Mucosa of stomach (tissue), 1 donor: ENCODE measurements around the gene SLC6A6.
"Not testable (repeated sequence)": the region's sequence is repeated elsewhere in the genome, so short reads cannot be mapped to it uniquely, and the experiment has no call there.

ENCODE experiments used
- H3K27me3 ChIP-seq: one replicate; pipeline ENCODE4 v1.7.0; 2013; ENCODE audit warnings: mild to moderate bottlenecking, low read length; ENCODE audit not compliant: control insufficient read depth, insufficient read depth
- H3K36me3 ChIP-seq: one replicate; pipeline ENCODE4 v1.7.0; 2013; ENCODE audit warnings: low read length; ENCODE audit not compliant: control insufficient read depth, insufficient read depth
- H3K4me1 ChIP-seq: one replicate; pipeline ENCODE4 v1.7.0; 2013; ENCODE audit warnings: mild to moderate bottlenecking, low read length; ENCODE audit not compliant: control insufficient read depth, insufficient read depth
- H3K4me3 ChIP-seq: one replicate; pipeline ENCODE4 v1.7.0; 2013; ENCODE audit warnings: low read length
- H3K9ac ChIP-seq: one replicate; pipeline ENCODE4 v1.7.0; 2013; ENCODE audit warnings: mild to moderate bottlenecking, low read length, moderate library complexity
- H3K9me3 ChIP-seq: one replicate; pipeline ENCODE4 v1.7.0; 2013; ENCODE audit warnings: mild to moderate bottlenecking, low read length, moderate library complexity; ENCODE audit not compliant: control insufficient read depth
- donor health status: Pancreatic carcinoma.

The SLC6A6 gene

GRCh38 chr3:14515526-14515925 lies 113.1 kb downstream of the SLC6A6 start:
- H3K9ac ChIP-seq, H3K36me3 ChIP-seq, H3K4me1 ChIP-seq, H3K27me3 ChIP-seq, H3K9me3 ChIP-seq, H3K4me3 ChIP-seq: not testable (repeated sequence)

- H3K9ac ChIP-seq, result no peak overlapping the region
- H3K36me3 ChIP-seq, result peaks cover 3% of the 10 kb centered on the region
- H3K4me3 ChIP-seq, result no peak overlapping the region
- H3K4me1 ChIP-seq, result no peaks in the 10 kb centered on the region
- H3K9me3 ChIP-seq, result no peaks in the 10 kb centered on the region
- no peaks in the 10 kb centered on the region for H3K27me3 ChIP-seq
Observed at GRCh38 chr3:14516738-14517345, 114.4 kb downstream of the SLC6A6 start.

DNA sequence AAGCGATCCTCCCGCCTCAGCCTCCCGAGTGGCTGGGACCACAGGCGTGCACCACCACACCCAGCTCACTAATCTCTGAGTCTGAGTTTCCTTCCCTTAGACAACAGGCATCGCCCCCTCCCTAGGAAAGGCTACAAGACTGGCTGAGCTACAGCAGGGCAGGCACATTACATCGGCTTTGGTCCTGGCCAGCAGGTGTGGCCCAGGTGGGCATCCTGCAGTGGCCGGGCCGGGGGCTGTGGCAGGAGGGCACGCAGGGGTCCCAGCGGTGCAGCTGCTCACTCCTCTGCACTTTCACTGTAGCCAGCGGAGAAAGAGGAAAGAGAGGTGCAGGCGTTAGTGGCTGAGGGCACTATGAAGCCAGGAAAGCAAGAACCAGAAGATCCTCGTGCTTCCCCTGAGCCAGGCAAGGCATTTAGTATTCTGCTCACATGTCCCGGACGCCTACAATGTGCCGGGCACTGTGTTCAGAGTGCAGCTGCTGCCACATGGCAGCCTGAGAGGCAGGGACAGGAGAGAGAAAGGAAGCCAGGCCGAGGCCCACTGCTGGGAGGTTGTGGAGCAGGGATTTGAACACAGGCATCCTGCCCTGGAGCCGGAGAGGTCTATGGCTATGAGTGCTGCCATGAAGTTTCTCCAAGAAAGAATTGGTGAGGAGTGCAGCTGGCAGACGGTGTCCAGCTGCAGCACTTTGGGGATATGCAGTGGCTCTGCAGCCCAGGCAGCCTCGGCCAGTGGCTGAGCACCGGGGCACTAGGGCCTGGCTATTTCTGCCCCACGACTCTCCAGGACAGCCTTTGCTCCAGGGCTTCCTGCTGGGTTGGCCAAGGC lies 115.4 kb downstream of the SLC6A6 start:
- Histone ChIP-seq H3K36me3 (peaks cover 3% of the 10 kb centered on the region), H3K9me3 (no peaks in the 10 kb centered on the region), H3K4me1 (no peaks in the 10 kb centered on the region), H3K9ac (no peak overlapping the region), H3K4me3 (no peak overlapping the region), H3K27me3 (no peaks in the 10 kb centered on the region)

DNA sequence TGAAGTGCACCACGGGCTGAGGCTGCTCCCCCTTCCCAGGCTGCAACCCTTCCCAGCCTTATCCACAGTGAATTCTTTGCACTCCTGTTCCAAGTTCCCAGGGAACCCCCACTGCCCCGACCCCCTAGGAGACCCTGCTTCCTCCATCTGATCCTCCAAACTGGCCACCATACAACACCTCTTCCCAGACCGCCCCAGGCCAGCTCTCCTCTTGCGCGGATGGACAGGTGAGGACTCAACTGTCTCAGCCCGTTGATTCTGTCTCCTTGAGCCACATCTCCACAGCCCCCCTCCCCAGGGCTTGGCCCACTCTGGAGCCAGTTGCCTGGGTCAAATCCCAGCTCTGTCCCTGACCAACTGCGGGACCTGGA lies 116.0 kb downstream of the SLC6A6 start:
- H3K27me3 ChIP-seq, result no peaks in the 10 kb centered on the region
- H3K9me3 ChIP-seq, result no peaks in the 10 kb centered on the region
- H3K4me3 ChIP-seq, result no peak overlapping the region
- no peaks in the 10 kb centered on the region for H3K4me1 ChIP-seq
- no peak overlapping the region for H3K9ac ChIP-seq
- H3K36me3 ChIP-seq, result peaks cover 3% of the 10 kb centered on the region

GRCh38 chr3:14518893-14519292 lies 116.5 kb downstream of the SLC6A6 start:
- Histone ChIP-seq H3K9ac (no peak overlapping the region), H3K9me3 (no peaks in the 10 kb centered on the region), H3K27me3 (no peaks in the 10 kb centered on the region), H3K4me1 (no peaks in the 10 kb centered on the region), H3K36me3 (peaks cover 3% of the 10 kb centered on the region), H3K4me3 (no peak overlapping the region)

DNA sequence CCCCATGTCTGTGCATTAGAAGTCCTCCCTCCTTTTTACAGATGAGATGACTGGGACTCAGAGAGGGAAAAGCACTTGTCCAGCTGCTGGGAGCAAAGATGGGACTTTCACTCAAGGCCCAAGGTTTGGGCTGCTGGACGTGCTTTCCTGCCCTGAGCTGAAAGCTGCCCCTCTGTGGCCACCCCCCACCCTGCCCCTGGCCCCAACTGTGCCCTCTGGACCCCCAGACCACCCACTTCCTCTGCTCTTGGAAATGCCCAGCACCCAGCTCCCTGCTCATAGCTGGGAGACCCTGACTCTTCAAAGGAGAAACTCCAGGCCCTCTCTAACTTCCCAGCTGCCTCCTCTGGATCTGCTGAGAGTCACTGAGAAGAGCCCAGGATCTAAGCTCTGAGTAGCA lies 117.0 kb downstream of the SLC6A6 start:
- Histone ChIP-seq H3K36me3 (peaks cover 3% of the 10 kb centered on the region), H3K9ac (no peak overlapping the region), H3K9me3 (no peaks in the 10 kb centered on the region)

DNA sequence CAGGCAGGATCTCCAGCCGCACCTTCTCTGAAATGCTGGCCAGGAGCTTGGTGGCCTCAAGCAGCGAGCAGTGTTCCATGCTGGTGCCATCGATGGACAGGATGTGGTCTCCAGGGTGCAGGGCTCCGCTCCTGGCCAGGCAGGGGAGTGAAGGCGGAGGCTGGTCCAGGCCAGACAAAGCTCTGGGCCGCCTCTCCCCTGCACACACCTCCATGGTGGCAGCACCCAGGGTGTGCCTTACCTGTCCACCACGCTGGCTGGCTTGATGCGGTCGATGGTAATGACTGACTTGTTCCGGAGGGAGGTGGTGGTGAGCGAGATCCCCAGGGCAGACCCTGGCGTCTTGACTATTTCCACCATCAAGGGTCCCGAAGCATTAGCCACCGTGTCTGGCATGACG lies 117.7 kb downstream of the SLC6A6 start:
- H3K27me3 ChIP-seq, result no peaks in the 10 kb centered on the region
- H3K4me1 ChIP-seq, result no peaks in the 10 kb centered on the region

More for the DNA sequence above, 117.0 kb downstream of the SLC6A6 start:
- no peak overlapping the region for H3K4me3 ChIP-seq
- no peaks in the 10 kb centered on the region for H3K4me1 ChIP-seq
- H3K27me3 ChIP-seq, result no peaks in the 10 kb centered on the region

GRCh38 chr3:14520967-14521366 lies 118.6 kb downstream of the SLC6A6 start:
- no peak overlapping the region for H3K4me3 ChIP-seq
- peaks cover 4% of the 10 kb centered on the region for H3K4me1 ChIP-seq

More for the DNA sequence above, 117.7 kb downstream of the SLC6A6 start:
- H3K36me3 ChIP-seq, result no peaks in the 10 kb centered on the region
- no peak overlapping the region for H3K9ac ChIP-seq
- no peak overlapping the region for H3K4me3 ChIP-seq
- no peaks in the 10 kb centered on the region for H3K9me3 ChIP-seq

DNA sequence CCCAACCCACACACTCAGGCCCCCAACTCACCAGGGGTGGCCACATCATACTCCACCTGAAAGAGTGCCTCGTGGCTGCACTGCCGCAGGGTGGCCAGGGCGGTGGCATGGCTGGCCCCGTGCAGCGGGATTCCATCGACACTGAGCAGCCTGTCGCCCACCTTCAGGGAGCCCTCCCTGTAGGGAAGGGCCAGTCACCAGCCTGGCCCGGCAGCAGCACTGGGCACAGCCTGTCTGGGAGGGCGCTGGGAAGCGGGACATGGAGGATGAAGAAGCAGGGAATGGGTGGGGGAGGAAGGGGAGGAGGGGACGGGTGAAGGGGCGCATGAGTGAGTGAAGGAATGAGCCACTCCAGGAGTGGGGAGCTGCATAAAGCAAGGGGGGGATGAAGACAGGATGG lies 119.2 kb downstream of the SLC6A6 start:
- Histone ChIP-seq H3K4me1 (peaks cover 8% of the 10 kb centered on the region), H3K27me3 (no peaks in the 10 kb centered on the region), H3K9me3 (no peaks in the 10 kb centered on the region), H3K36me3 (no peaks in the 10 kb centered on the region), H3K4me3 (no peak overlapping the region), H3K9ac (no peak overlapping the region)

More at GRCh38 chr3:14520967-14521366, 118.6 kb downstream of the SLC6A6 start:
- Histone ChIP-seq H3K9me3 (no peaks in the 10 kb centered on the region), H3K9ac (no peak overlapping the region), H3K27me3 (no peaks in the 10 kb centered on the region), H3K36me3 (no peaks in the 10 kb centered on the region)

DNA sequence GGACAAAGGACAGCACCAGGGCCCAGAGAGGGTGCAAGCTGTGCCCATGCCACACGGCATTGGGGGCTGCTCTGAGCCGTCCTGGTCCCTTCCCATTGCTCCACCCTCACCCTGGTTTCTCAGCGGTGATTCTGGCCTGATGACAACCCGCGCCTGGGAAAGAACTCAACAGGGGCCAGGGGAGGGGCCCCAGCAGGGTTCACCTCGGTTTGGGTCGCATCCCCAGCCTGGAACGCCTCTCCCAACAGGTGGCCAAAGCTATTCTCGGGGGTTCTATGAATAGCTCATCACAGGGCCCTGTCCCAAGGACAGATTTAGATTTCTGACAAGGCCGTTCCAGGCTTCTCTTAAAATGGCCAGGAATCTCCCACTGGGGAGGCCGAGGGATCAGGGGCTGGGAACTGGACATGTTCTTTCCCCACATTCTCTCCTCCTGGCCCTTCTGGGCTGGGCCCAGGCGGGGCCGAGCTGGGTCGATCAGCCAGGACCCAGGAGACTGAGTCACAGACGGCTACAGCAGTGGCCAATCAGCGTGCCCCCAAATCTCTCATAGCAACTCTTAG lies 119.8 kb downstream of the SLC6A6 start:
- H3K4me3 ChIP-seq, result no peak overlapping the region
- no peak overlapping the region for H3K9ac ChIP-seq
- H3K36me3 ChIP-seq, result no peaks in the 10 kb centered on the region
- peaks cover 8% of the 10 kb centered on the region for H3K4me1 ChIP-seq
- no peaks in the 10 kb centered on the region for H3K9me3 ChIP-seq
- H3K27me3 ChIP-seq, result no peaks in the 10 kb centered on the region

DNA sequence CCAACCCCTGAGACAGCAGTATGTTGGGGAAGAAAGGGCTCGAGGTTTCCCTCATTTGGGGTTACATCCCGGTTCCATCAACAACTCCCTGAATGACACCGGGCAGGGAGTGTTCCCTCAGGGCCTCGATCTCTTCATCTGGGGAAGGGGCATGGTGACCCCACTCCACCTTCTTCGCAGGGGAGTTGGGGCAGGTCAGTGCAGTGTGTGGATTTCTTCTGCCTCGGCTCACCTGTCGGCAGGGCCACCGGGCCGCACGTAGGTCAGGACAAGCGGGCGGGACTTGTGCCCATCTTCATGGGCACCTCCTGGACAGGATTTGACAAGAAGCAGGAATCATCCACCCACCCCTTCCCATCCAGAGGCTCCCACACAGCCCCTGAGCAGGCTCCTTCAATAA lies 120.4 kb downstream of the SLC6A6 start:
- no peaks in the 10 kb centered on the region for H3K27me3 ChIP-seq
- peaks cover 8% of the 10 kb centered on the region for H3K4me1 ChIP-seq
- H3K9ac ChIP-seq, result no peak overlapping the region
- no peaks in the 10 kb centered on the region for H3K36me3 ChIP-seq
- no peaks in the 10 kb centered on the region for H3K9me3 ChIP-seq
- no peak overlapping the region for H3K4me3 ChIP-seq

- Histone ChIP-seq H3K4me3 (no peak overlapping the region), H3K9me3 (no peaks in the 10 kb centered on the region), H3K27me3 (no peaks in the 10 kb centered on the region), H3K36me3 (no peaks in the 10 kb centered on the region), H3K9ac (no peak overlapping the region), H3K4me1 (peaks cover 8% of the 10 kb centered on the region)
Observed at GRCh38 chr3:14523792-14524191, 121.4 kb downstream of the SLC6A6 start.
